ENCODE measurements around the gene ASB7. TPM values are rescaled to one million over a fixed set of nuclear protein-coding genes. Genes with fewer than 3 reads are reported as not detected.

ASB7 gene
- total RNA-seq, 2 donors from 2014 or later, result 16.4 to 30.3 TPM

DNA sequence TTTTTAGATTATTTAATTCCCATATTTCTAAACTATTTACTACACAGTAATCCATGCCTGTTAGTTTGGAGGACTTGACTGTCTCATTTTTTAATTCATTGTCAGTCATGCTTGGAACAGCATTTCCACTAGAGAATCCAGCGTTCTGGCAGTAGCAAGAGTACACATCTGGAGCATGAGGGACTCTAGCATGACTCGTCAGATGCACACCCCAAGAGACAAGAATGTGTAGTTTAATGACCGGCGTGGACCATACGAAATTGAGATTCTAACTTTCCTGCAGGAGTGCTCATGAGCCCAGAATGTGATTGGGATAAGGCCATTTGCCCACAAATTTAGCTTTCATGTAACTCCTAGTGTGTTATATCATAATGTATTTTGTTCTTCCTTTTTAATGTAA, 48.9 kb downstream of the ASB7 start:
- ATAC-seq (replicated peaks), result no peak
- H3K27me3 Mint-ChIP-seq, result no peaks in the 10 kb centered on the region
- H3K36me3 Mint-ChIP-seq (ENCODE audit: low read depth), result peaks cover 51% of the 10 kb centered on the region
- H3K4me3 Mint-ChIP-seq, result no peak overlapping the region
- H3K27ac Mint-ChIP-seq, result no peak overlapping the region
- no peaks in the 10 kb centered on the region for H3K4me1 Mint-ChIP-seq
- no peaks in the 10 kb centered on the region for H3K9me3 Mint-ChIP-seq

DNA sequence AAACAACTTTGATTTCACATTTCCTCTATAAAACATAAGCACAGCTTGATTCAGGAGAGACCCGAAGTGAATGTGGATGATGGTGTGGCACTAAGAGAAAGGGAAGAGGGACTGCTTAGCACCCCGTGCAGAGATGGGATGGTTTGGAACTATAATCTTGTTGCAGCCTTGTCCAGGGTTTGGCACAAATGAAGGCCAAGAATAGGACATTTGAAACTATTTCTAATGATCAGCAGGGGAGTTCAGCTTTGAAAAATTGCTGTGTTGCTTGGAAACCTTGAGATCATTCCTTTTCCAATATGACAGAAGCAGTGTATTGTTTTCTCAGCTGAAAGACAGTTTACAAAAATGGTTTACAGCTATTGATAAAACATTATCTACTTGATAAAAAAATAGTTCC, 49.7 kb downstream of the ASB7 start:
- Mint-ChIP-seq H3K4me1 (no peaks in the 10 kb centered on the region), H3K9me3 (no peaks in the 10 kb centered on the region), H3K4me3 (no peak overlapping the region), H3K27ac (no peak overlapping the region), H3K27me3 (no peaks in the 10 kb centered on the region), H3K36me3 (ENCODE audit: low read depth) (peaks cover 49% of the 10 kb centered on the region)
- no peak for ATAC-seq (replicated peaks)

DNA sequence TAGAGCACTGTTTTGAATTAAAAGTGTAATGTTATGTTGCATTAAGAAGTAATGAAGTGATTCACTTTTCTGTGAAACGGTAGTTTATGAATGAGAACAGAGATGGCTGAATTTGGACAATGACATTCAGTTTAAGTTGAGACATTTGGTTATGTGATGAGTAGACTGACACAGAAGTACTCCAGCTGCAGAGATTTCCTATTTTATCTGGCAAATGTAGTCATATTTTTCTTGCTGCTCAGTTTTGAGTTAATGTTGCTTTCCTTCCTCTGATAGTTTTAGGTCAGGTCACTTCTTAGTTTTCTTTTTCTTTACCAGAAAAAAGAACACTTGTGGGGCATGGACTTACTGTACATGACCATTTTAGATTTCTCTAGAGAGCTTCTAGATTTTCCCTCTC, 51.2 kb downstream of the ASB7 start:
- no peaks in the 10 kb centered on the region for H3K27me3 Mint-ChIP-seq
- no peak for ATAC-seq (replicated peaks)
- no peak overlapping the region for H3K27ac Mint-ChIP-seq
- no peaks in the 10 kb centered on the region for H3K9me3 Mint-ChIP-seq
- H3K4me3 Mint-ChIP-seq, result no peak overlapping the region
- H3K4me1 Mint-ChIP-seq, result no peaks in the 10 kb centered on the region
- H3K36me3 Mint-ChIP-seq (ENCODE audit: low read depth), result peaks cover 34% of the 10 kb centered on the region

DNA sequence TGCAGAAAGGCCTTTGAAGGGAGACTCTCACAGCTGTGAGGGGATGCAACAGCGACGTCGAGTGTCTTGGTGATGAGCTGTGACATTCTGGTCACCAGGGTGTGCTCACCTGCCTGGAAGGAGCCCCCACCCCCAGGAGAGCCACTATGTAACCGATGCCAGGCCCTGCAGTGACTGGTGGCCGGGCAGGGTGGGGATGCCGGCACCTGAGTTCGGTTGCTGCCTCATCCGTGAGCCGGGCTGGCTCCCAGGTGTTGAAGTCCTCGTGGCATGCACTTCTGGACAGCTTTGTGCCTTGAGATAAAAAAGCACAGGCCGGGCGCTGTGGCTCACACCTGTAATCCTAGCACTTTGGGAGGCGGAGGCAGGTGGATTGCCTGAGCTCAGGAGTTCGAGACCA, 56.5 kb downstream of the ASB7 start:
- Mint-ChIP-seq H3K4me3 (no peak overlapping the region), H3K36me3 (ENCODE audit: low read depth) (no peaks in the 10 kb centered on the region), H3K27me3 (no peaks in the 10 kb centered on the region), H3K4me1 (no peaks in the 10 kb centered on the region), H3K9me3 (no peaks in the 10 kb centered on the region), H3K27ac (no peak overlapping the region)
- no peak for ATAC-seq (replicated peaks)

- Mint-ChIP-seq H3K27ac (no peak overlapping the region), H3K9me3 (no peaks in the 10 kb centered on the region), H3K4me3 (no peak overlapping the region), H3K27me3 (peaks cover 3% of the 10 kb centered on the region), H3K4me1 (no peaks in the 10 kb centered on the region), H3K36me3 (ENCODE audit: low read depth) (no peaks in the 10 kb centered on the region)
- no peak for ATAC-seq (replicated peaks)
These were observed 58.8 kb downstream of the ASB7 start for GRCh38 chr15:100661156-100661555.

- peaks cover 3% of the 10 kb centered on the region for H3K27me3 Mint-ChIP-seq
- no peak for ATAC-seq (replicated peaks)
- H3K4me1 Mint-ChIP-seq, result no peaks in the 10 kb centered on the region
- H3K27ac Mint-ChIP-seq, result no peak overlapping the region
- no peak overlapping the region for H3K4me3 Mint-ChIP-seq
- H3K36me3 Mint-ChIP-seq (ENCODE audit: low read depth), result no peaks in the 10 kb centered on the region
- H3K9me3 Mint-ChIP-seq, result no peaks in the 10 kb centered on the region
These were observed 60.9 kb downstream of the ASB7 start for GRCh38 chr15:100663086-100663914.

DNA sequence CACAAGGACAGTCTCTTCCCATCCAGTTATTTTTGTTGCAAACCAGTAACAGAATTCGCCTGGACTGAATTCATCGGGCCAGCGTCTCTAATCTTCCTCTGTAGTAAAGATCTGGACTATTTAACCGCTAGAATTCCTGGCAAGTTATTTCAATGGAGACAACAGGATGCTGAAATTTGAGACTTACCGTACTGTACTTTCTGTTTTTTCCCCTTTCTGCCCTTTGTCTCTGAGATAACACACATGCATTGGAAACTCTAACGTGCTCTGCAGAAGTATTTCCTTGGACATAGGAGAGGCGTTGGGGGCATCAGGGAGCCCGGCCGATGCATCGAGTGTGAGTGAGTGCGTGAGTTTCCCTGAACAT, 61.5 kb downstream of the ASB7 start:
- H3K27ac Mint-ChIP-seq, result no peak overlapping the region
- no peaks in the 10 kb centered on the region for H3K36me3 Mint-ChIP-seq (ENCODE audit: low read depth)

GRCh38 chr15:100665570-100665969, 63.2 kb downstream of the ASB7 start:
- H3K36me3 Mint-ChIP-seq (ENCODE audit: low read depth), result no peaks in the 10 kb centered on the region
- no peak overlapping the region for H3K4me3 Mint-ChIP-seq
- ATAC-seq (replicated peaks), result no peak
- no peaks in the 10 kb centered on the region for H3K9me3 Mint-ChIP-seq
- no peak overlapping the region for H3K27ac Mint-ChIP-seq
- H3K4me1 Mint-ChIP-seq, result no peaks in the 10 kb centered on the region
- H3K27me3 Mint-ChIP-seq, result peaks cover 3% of the 10 kb centered on the region

More for the DNA sequence above, 61.5 kb downstream of the ASB7 start:
- Mint-ChIP-seq H3K9me3 (no peaks in the 10 kb centered on the region), H3K4me3 (no peak overlapping the region), H3K4me1 (no peaks in the 10 kb centered on the region), H3K27me3 (peaks cover 3% of the 10 kb centered on the region)
- ATAC-seq (replicated peaks), result no peak

- no peaks in the 10 kb centered on the region for H3K36me3 Mint-ChIP-seq (ENCODE audit: low read depth)
These were observed 65.3 kb downstream of the ASB7 start for GRCh38 chr15:100667405-100668347.

DNA sequence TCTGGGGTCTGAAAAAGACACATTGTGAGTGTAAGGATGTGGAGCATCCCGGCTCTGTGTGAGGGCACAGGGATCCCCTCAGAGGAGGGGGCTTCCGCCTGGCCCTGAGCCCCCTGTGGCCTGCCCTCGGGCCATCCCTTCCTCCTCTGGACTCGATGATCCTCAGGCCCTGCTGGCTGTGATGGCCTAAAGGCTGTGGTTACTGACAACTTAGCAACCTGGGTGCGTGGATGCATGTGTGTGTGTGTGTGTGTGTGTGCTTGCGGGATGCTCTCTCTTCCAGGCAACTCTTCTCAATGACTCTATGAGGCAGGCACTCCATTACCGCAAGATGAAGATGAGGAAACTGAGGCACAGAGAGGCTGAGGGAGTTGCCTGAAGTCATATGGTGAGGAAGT, 66.0 kb downstream of the ASB7 start:
- no peak for ATAC-seq (replicated peaks)
- no peak overlapping the region for H3K27ac Mint-ChIP-seq
- H3K9me3 Mint-ChIP-seq, result no peaks in the 10 kb centered on the region
- no peak overlapping the region for H3K4me3 Mint-ChIP-seq
- no peaks in the 10 kb centered on the region for H3K36me3 Mint-ChIP-seq (ENCODE audit: low read depth)
- no peaks in the 10 kb centered on the region for H3K4me1 Mint-ChIP-seq
- H3K27me3 Mint-ChIP-seq, result peaks cover 3% of the 10 kb centered on the region

More at GRCh38 chr15:100667405-100668347, 65.3 kb downstream of the ASB7 start:
- Mint-ChIP-seq H3K9me3 (no peaks in the 10 kb centered on the region), H3K27ac (no peak overlapping the region), H3K27me3 (peaks cover 3% of the 10 kb centered on the region), H3K4me3 (no peak overlapping the region), H3K4me1 (no peaks in the 10 kb centered on the region)
- no peak for ATAC-seq (replicated peaks)

DNA sequence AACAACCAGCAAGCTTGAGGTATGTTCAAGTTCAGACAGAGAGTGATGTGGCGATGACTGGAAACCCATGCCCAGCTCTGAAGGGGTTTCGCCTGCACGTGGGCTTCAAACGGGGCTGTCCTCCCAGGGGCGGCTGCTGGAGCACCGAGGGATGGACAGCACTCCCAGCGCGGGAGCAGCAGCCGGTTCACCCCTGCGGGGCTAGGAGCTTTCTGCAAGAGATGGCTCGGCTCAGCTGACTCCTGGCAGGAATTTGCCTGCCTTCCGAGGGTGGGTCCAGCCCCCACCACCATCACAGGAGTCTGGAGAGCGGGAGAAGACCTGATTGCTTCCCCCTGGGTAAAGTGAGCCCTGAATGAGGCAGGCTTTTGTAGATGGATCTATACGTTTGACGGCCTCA, 66.9 kb downstream of the ASB7 start:
- H3K27ac Mint-ChIP-seq, result no peak overlapping the region
- H3K27me3 Mint-ChIP-seq, result peaks cover 3% of the 10 kb centered on the region
- H3K9me3 Mint-ChIP-seq, result no peaks in the 10 kb centered on the region
- ATAC-seq (replicated peaks), result no peak
- no peaks in the 10 kb centered on the region for H3K4me1 Mint-ChIP-seq
- no peaks in the 10 kb centered on the region for H3K36me3 Mint-ChIP-seq (ENCODE audit: low read depth)
- no peak overlapping the region for H3K4me3 Mint-ChIP-seq

- no peaks in the 10 kb centered on the region for H3K36me3 Mint-ChIP-seq (ENCODE audit: low read depth)
- no peak for ATAC-seq (replicated peaks)
- H3K4me1 Mint-ChIP-seq, result no peaks in the 10 kb centered on the region
- no peaks in the 10 kb centered on the region for H3K9me3 Mint-ChIP-seq
- peaks cover 1% of the 10 kb centered on the region for H3K27me3 Mint-ChIP-seq
- no peak overlapping the region for H3K27ac Mint-ChIP-seq
- H3K4me3 Mint-ChIP-seq, result no peak overlapping the region
These were observed 68.2 kb downstream of the ASB7 start for GRCh38 chr15:100670505-100671021.

- Mint-ChIP-seq H3K9me3 (no peaks in the 10 kb centered on the region), H3K4me1 (no peaks in the 10 kb centered on the region), H3K36me3 (ENCODE audit: low read depth) (no peaks in the 10 kb centered on the region), H3K27ac (no peak overlapping the region), H3K27me3 (no peaks in the 10 kb centered on the region), H3K4me3 (no peak overlapping the region)
- ATAC-seq (replicated peaks), result no peak
These were observed 68.8 kb downstream of the ASB7 start for GRCh38 chr15:100671124-100671680.

- Mint-ChIP-seq H3K4me1 (no peaks in the 10 kb centered on the region), H3K27ac (no peak overlapping the region), H3K27me3 (peaks cover 3% of the 10 kb centered on the region), H3K4me3 (no peak overlapping the region), H3K9me3 (no peaks in the 10 kb centered on the region), H3K36me3 (ENCODE audit: low read depth) (no peaks in the 10 kb centered on the region)
- ATAC-seq (replicated peaks), result no peak
These were observed 69.6 kb downstream of the ASB7 start for GRCh38 chr15:100671858-100672543.

Measured in activated T-helper 17 cell treated with anti-CD3 and anti-CD28 coated beads, Interleukin-2, amount 50 U/mL, for 72 hours (primary cell).